ENCODE data around the gene KARS1.

KARS1 gene

GRCh38 chr16:75648265-75649076, 1.0 kb upstream of the KARS1 start:
- Mint-ChIP-seq H3K4me1 (peaks cover 50% of the 10 kb centered on the region), H3K9me3 (no peaks in the 10 kb centered on the region), H3K27me3 (ENCODE audit: low read depth) (no peaks in the 10 kb centered on the region), H3K36me3 (ENCODE audit: low read depth) (peaks cover 26% of the 10 kb centered on the region), H3K27ac (peak overlapping the region; percentile 98 to 100 (median 99)), H3K4me3 (peak overlapping the region; percentile 99 to 100 (median 99))
- no peak for TF ChIP-seq CTCF (IDR thresholded peaks at IDR 0.05; ENCODE audit: unreplicated experiment in 3 of 3)

- Mint-ChIP-seq H3K4me3 (peak overlapping the region; percentile 95 to 99 (median 98)), H3K27me3 (ENCODE audit: low read depth) (no peaks in the 10 kb centered on the region), H3K27ac (peak overlapping the region; percentile 93 to 99 (median 96)), H3K4me1 (peaks cover 42% of the 10 kb centered on the region), H3K9me3 (no peaks in the 10 kb centered on the region), H3K36me3 (ENCODE audit: low read depth) (peaks cover 31% of the 10 kb centered on the region)
- TF ChIP-seq CTCF (IDR thresholded peaks at IDR 0.05; ENCODE audit: unreplicated experiment in 3 of 3) = no peak
Observed at GRCh38 chr16:75647112-75647491, 363 bp downstream of the KARS1 start.

- Mint-ChIP-seq H3K4me1 (peaks cover 19% of the 10 kb centered on the region), H3K36me3 (ENCODE audit: low read depth) (peaks cover 46% of the 10 kb centered on the region), H3K27me3 (ENCODE audit: low read depth) (no peaks in the 10 kb centered on the region), H3K27ac (peak overlapping the region; percentile 5 to 58 (median 34)), H3K4me3 (peak overlapping the region; percentile 68 to 83 (median 74)), H3K9me3 (no peaks in the 10 kb centered on the region)
- no peak for TF ChIP-seq CTCF (IDR thresholded peaks at IDR 0.05; ENCODE audit: unreplicated experiment in 3 of 3)
Observed at GRCh38 chr16:75644240-75645012, 3.0 kb downstream of the KARS1 start.

- H3K27ac Mint-ChIP-seq = peak overlapping the region in 1 of 3 experiments; percentile 56
- H3K36me3 Mint-ChIP-seq (ENCODE audit: low read depth) = peaks cover 75% of the 10 kb centered on the region
- TF ChIP-seq CTCF (IDR thresholded peaks at IDR 0.05; ENCODE audit: unreplicated experiment in 3 of 3) = no peak
- H3K27me3 Mint-ChIP-seq (ENCODE audit: low read depth) = no peaks in the 10 kb centered on the region
- no peak overlapping the region for H3K4me3 Mint-ChIP-seq
- peaks cover 8% of the 10 kb centered on the region for H3K4me1 Mint-ChIP-seq
- H3K9me3 Mint-ChIP-seq = no peaks in the 10 kb centered on the region
Observed at GRCh38 chr16:75640598-75640997, 6.9 kb downstream of the KARS1 start.

- no peak overlapping the region for H3K27ac Mint-ChIP-seq
- H3K27me3 Mint-ChIP-seq (ENCODE audit: low read depth) = no peaks in the 10 kb centered on the region
- peaks cover 79% of the 10 kb centered on the region for H3K36me3 Mint-ChIP-seq (ENCODE audit: low read depth)
- TF ChIP-seq CTCF (IDR thresholded peaks at IDR 0.05; ENCODE audit: unreplicated experiment in 3 of 3) = no peak
- no peaks in the 10 kb centered on the region for H3K4me1 Mint-ChIP-seq
- H3K9me3 Mint-ChIP-seq = no peaks in the 10 kb centered on the region
- no peak overlapping the region for H3K4me3 Mint-ChIP-seq
Observed at GRCh38 chr16:75635036-75635435, 12.4 kb downstream of the KARS1 start.
